Measurements from ENCODE around the gene MYH6.
A peak's percentile ranks its signal among the peaks of the same experiment; 100 is the strongest.
"Not testable (repeated sequence)": the region's sequence is repeated elsewhere in the genome, so short reads cannot be mapped to it uniquely, and the experiment has no call there.

Gene MYH6

GRCh38 chr14:23396126-23396525 is 11.9 kb downstream of the MYH6 start:
- DNase-seq (ENCODE audit: low read depth in 3 of 3), result no peak

- DNase-seq (ENCODE audit: low read depth in 3 of 3), result no peak
These were observed 15.5 kb downstream of the MYH6 start for GRCh38 chr14:23392613-23393012.

- DNase-seq (ENCODE audit: low read depth in 3 of 3), result not testable (repeated sequence)
These were observed 18.2 kb downstream of the MYH6 start for GRCh38 chr14:23389871-23390270.

GRCh38 chr14:23389396-23389795 is 18.7 kb downstream of the MYH6 start:
- DNase-seq (ENCODE audit: low read depth in 3 of 3), result no peak

- no peak for DNase-seq (ENCODE audit: low read depth in 3 of 3)
These were observed 19.1 kb downstream of the MYH6 start for GRCh38 chr14:23388996-23389395.

GRCh38 chr14:23387916-23388882 is 19.9 kb downstream of the MYH6 start:
- DNase-seq (ENCODE audit: low read depth in 3 of 3), result no peak

- DNase-seq (ENCODE audit: low read depth in 3 of 3), result no peak
These were observed 21.1 kb downstream of the MYH6 start for GRCh38 chr14:23386999-23387398.

- DNase-seq (ENCODE audit: low read depth in 3 of 3), result not testable (repeated sequence)
These were observed 21.8 kb downstream of the MYH6 start for GRCh38 chr14:23386266-23386657.

GRCh38 chr14:23385642-23386265 is 22.3 kb downstream of the MYH6 start:
- no peak for DNase-seq (ENCODE audit: low read depth in 3 of 3)

- no peak for DNase-seq (ENCODE audit: low read depth in 3 of 3)
These were observed 22.8 kb downstream of the MYH6 start for GRCh38 chr14:23385244-23385641.

- no peak for DNase-seq (ENCODE audit: low read depth in 3 of 3)
These were observed 23.6 kb downstream of the MYH6 start for GRCh38 chr14:23384364-23385080.

GRCh38 chr14:23382731-23383440 is 25.2 kb downstream of the MYH6 start:
- no peak for DNase-seq (ENCODE audit: low read depth in 3 of 3)

- DNase-seq (ENCODE audit: low read depth in 3 of 3), result no peak
These were observed 25.8 kb downstream of the MYH6 start for GRCh38 chr14:23382276-23382675.

GRCh38 chr14:23381871-23382270 is 26.2 kb downstream of the MYH6 start:
- DNase-seq (ENCODE audit: low read depth in 3 of 3), result no peak

- DNase-seq (ENCODE audit: low read depth in 3 of 3), result no peak
These were observed 27.1 kb downstream of the MYH6 start for GRCh38 chr14:23380976-23381375.

GRCh38 chr14:23380197-23380914 is 27.7 kb downstream of the MYH6 start:
- no peak for DNase-seq (ENCODE audit: low read depth in 3 of 3)

- peak; percentile 26 to 66 (median 49) for DNase-seq (ENCODE audit: low read depth in 3 of 3)
These were observed 28.5 kb downstream of the MYH6 start for GRCh38 chr14:23379366-23380196.

GRCh38 chr14:23378612-23379220 is 29.4 kb downstream of the MYH6 start:
- DNase-seq (ENCODE audit: low read depth in 3 of 3), result no peak
